WTC11 (cell line): Measurements from ENCODE around the gene NLGN1. TPM values are rescaled to one million over a fixed set of nuclear protein-coding genes. Genes with fewer than 3 reads are reported as not detected.

Source experiments
- ATAC-seq: fragments of 200-7000 bp; cut with Tn5 transposase; 2 replicates; pipeline ENCODE4 v1.10.0; 2021; ENCODE audit warnings: mild to moderate bottlenecking, moderate library complexity
- CTCF ChIA-PET: fragments of 300-600 bp; sonication (Branson Sonifier 250); formaldehyde crosslinking; loops from one replicate; lab custom pipeline; 2021; ENCODE audit warnings: antibody characterized with exemption; lab: Charles Lee
- POLR2A ChIA-PET: fragments of 350-600 bp; sonication (Branson Sonifier 250); formaldehyde crosslinking; loops from one replicate; lab custom pipeline; 2021; ENCODE audit warnings: antibody characterized with exemption; lab: Charles Lee
- DNase-seq: peaks from one replicate; pipeline ENCODE4 v3.0.0; 2021; ENCODE audit warnings: low spot score
- H3K27ac Mint-ChIP-seq: 2 replicates; pipeline ENCODE4 v1.8.0; 2021; ENCODE audit warnings: mixed read lengths
- H3K27me3 Mint-ChIP-seq: 2 replicates; pipeline ENCODE4 v1.8.0; 2021; ENCODE audit warnings: low read depth, mild to moderate bottlenecking, moderate library complexity, mixed read lengths
- H3K36me3 Mint-ChIP-seq: 2 replicates; pipeline ENCODE4 v1.8.0; 2021; ENCODE audit warnings: mixed read lengths
- H3K4me1 Mint-ChIP-seq: 2 replicates; pipeline ENCODE4 v1.8.0; 2022; ENCODE audit warnings: mixed read lengths
- H3K4me3 Mint-ChIP-seq: 2 replicates; pipeline ENCODE4 v1.8.0; 2021; ENCODE audit warnings: mild to moderate bottlenecking, moderate library complexity, mixed read lengths
- H3K9me3 Mint-ChIP-seq: 2 replicates; pipeline ENCODE4 v1.8.0; 2021; ENCODE audit warnings: mixed read lengths
- ATF2 ChIP-seq: sonication (generic); formaldehyde crosslinking; IDR thresholded peaks from 2 replicates; pipeline ENCODE4 v1.8.1; 2022; ENCODE audit warnings: low read depth, missing genetic modification reagents, borderline replicate concordance
- CREB1 ChIP-seq: sonication (generic); formaldehyde crosslinking; IDR thresholded peaks from 2 replicates; pipeline ENCODE4 v1.8.0; 2023; ENCODE audit warnings: mild to moderate bottlenecking, missing genetic modification reagents
- CREM ChIP-seq: sonication (generic); formaldehyde crosslinking; IDR thresholded peaks from 2 replicates; pipeline ENCODE4 v1.8.1; 2022; ENCODE audit warnings: mild to moderate bottlenecking, missing genetic modification reagents, moderate library complexity
- ETV6 ChIP-seq: sonication (generic); formaldehyde crosslinking; IDR thresholded peaks from 2 replicates; pipeline ENCODE4 v1.8.1; 2022; ENCODE audit warnings: mild to moderate bottlenecking, missing genetic modification reagents
- JUN ChIP-seq: sonication (generic); formaldehyde crosslinking; IDR thresholded peaks from 2 replicates; pipeline ENCODE4 v1.8.0; 2023; ENCODE audit warnings: mild to moderate bottlenecking, missing genetic modification reagents
- MLX ChIP-seq: sonication (generic); formaldehyde crosslinking; IDR thresholded peaks from 2 replicates; pipeline ENCODE4 v1.8.1; 2023; ENCODE audit warnings: mild to moderate bottlenecking, missing genetic modification reagents, moderate library complexity
- NFE2L1 ChIP-seq: sonication (generic); formaldehyde crosslinking; IDR thresholded peaks from 2 replicates; pipeline ENCODE4 v1.8.1; 2023; ENCODE audit warnings: missing genetic modification reagents
- NR1H2 ChIP-seq: sonication (generic); formaldehyde crosslinking; IDR thresholded peaks from 2 replicates; pipeline ENCODE4 v1.9.0; 2021; ENCODE audit warnings: mild to moderate bottlenecking, moderate library complexity, missing genetic modification reagents
- NR3C1 ChIP-seq: sonication (generic); formaldehyde crosslinking; conservative IDR thresholded peaks from 2 replicates; pipeline ENCODE4 v1.8.1; 2023; ENCODE audit warnings: low read depth, mild to moderate bottlenecking, missing genetic modification reagents
- SMAD4 ChIP-seq: sonication (generic); formaldehyde crosslinking; IDR thresholded peaks from 2 replicates; pipeline ENCODE4 v1.8.0; 2022; ENCODE audit warnings: mild to moderate bottlenecking, missing genetic modification reagents
- ZNF138 ChIP-seq: sonication (generic); formaldehyde crosslinking; conservative IDR thresholded peaks from 2 replicates; pipeline ENCODE4 v1.8.1; 2022; ENCODE audit warnings: mild to moderate bottlenecking, moderate library complexity, missing genetic modification reagents
- ZNF232 ChIP-seq: sonication (generic); formaldehyde crosslinking; IDR thresholded peaks from 2 replicates; pipeline ENCODE4 v1.8.0; 2022; ENCODE audit warnings: mild to moderate bottlenecking, missing genetic modification reagents
- ZNF263 ChIP-seq: sonication (generic); formaldehyde crosslinking; IDR thresholded peaks from 2 replicates; pipeline ENCODE4 v1.8.1; 2022; ENCODE audit warnings: low read depth, mild to moderate bottlenecking, moderate library complexity, missing genetic modification reagents
- ZNF425 ChIP-seq: fragments of 250-450 bp; sonication (Bioruptor Pico); conservative IDR thresholded peaks from 2 replicates; pipeline ENCODE4 v1.9.0; 2021; ENCODE audit warnings: mild to moderate bottlenecking
- total RNA-seq: library from RNA; stranded (reverse); gene quantifications from 3 replicates; pipeline ENCODE4 v1.2.3, GENCODE V29; 2021
- TF ChIP-seq, protein P1 (sequence below): sonication (generic); formaldehyde crosslinking; IDR thresholded peaks from 2 replicates; pipeline ENCODE4 v1.8.0; 2023; ENCODE audit warnings: missing genetic modification reagents, mild to moderate bottlenecking, borderline replicate concordance
- TF ChIP-seq, protein P2 (sequence below): sonication (generic); formaldehyde crosslinking; IDR thresholded peaks from 2 replicates; pipeline ENCODE4 v1.8.1; 2022; ENCODE audit warnings: mild to moderate bottlenecking, moderate library complexity, missing genetic modification reagents
- TF ChIP-seq, protein P3 (sequence below): fragments of 250-450 bp; sonication (Bioruptor Pico); IDR thresholded peaks from 2 replicates; pipeline ENCODE4 v1.9.0; 2021; ENCODE audit warnings: mild to moderate bottlenecking
- TF ChIP-seq, protein P4 (sequence below): sonication (generic); formaldehyde crosslinking; conservative IDR thresholded peaks from 2 replicates; pipeline ENCODE4 v1.8.1; 2023; ENCODE audit warnings: mild to moderate bottlenecking, low read depth, missing genetic modification reagents, moderate library complexity

Gene NLGN1
- total RNA-seq, 1 experiment from 2014 or later, result 12.4 TPM

- TF ChIP-seq ATF2 (CRISPR knock-in tag), result no peak
Observed at GRCh38 chr3:174100744-174101143, 703.2 kb downstream of the NLGN1 start (continued).

GRCh38 chr3:174101244-174101643 lies 703.7 kb downstream of the NLGN1 start:
- Mint-ChIP-seq H3K36me3 (no peaks in the 10 kb centered on the region), H3K27me3 (no peaks in the 10 kb centered on the region), H3K4me1 (peaks cover 28% of the 10 kb centered on the region), H3K9me3 (no peaks in the 10 kb centered on the region), H3K4me3 (no peak overlapping the region), H3K27ac (peak overlapping the region; percentile 80)
- TF ChIP-seq ZNF138, result no peak
- no peak for TF ChIP-seq JUN
- TF ChIP-seq CREB1 (CRISPR knock-in tag), result no peak
- TF ChIP-seq SMAD4, result no peak
- TF ChIP-seq, protein P1, sequence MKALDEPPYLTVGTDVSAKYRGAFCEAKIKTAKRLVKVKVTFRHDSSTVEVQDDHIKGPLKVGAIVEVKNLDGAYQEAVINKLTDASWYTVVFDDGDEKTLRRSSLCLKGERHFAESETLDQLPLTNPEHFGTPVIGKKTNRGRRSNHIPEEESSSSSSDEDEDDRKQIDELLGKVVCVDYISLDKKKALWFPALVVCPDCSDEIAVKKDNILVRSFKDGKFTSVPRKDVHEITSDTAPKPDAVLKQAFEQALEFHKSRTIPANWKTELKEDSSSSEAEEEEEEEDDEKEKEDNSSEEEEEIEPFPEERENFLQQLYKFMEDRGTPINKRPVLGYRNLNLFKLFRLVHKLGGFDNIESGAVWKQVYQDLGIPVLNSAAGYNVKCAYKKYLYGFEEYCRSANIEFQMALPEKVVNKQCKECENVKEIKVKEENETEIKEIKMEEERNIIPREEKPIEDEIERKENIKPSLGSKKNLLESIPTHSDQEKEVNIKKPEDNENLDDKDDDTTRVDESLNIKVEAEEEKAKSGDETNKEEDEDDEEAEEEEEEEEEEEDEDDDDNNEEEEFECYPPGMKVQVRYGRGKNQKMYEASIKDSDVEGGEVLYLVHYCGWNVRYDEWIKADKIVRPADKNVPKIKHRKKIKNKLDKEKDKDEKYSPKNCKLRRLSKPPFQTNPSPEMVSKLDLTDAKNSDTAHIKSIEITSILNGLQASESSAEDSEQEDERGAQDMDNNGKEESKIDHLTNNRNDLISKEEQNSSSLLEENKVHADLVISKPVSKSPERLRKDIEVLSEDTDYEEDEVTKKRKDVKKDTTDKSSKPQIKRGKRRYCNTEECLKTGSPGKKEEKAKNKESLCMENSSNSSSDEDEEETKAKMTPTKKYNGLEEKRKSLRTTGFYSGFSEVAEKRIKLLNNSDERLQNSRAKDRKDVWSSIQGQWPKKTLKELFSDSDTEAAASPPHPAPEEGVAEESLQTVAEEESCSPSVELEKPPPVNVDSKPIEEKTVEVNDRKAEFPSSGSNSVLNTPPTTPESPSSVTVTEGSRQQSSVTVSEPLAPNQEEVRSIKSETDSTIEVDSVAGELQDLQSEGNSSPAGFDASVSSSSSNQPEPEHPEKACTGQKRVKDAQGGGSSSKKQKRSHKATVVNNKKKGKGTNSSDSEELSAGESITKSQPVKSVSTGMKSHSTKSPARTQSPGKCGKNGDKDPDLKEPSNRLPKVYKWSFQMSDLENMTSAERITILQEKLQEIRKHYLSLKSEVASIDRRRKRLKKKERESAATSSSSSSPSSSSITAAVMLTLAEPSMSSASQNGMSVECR (CRISPR knock-in tag), result no peak
- TF ChIP-seq ZNF263 (CRISPR knock-in tag), result no peak
- no peak for TF ChIP-seq CREM
- no peak for TF ChIP-seq NR1H2 (CRISPR knock-in tag)
- TF ChIP-seq NR3C1 (CRISPR knock-in tag), result no peak
- no peak for TF ChIP-seq ZNF232 (CRISPR knock-in tag)
- TF ChIP-seq, protein P2, sequence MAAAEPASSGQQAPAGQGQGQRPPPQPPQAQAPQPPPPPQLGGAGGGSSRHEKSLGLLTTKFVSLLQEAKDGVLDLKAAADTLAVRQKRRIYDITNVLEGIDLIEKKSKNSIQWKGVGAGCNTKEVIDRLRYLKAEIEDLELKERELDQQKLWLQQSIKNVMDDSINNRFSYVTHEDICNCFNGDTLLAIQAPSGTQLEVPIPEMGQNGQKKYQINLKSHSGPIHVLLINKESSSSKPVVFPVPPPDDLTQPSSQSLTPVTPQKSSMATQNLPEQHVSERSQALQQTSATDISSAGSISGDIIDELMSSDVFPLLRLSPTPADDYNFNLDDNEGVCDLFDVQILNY (CRISPR knock-in tag), result no peak
- TF ChIP-seq, protein P3, sequence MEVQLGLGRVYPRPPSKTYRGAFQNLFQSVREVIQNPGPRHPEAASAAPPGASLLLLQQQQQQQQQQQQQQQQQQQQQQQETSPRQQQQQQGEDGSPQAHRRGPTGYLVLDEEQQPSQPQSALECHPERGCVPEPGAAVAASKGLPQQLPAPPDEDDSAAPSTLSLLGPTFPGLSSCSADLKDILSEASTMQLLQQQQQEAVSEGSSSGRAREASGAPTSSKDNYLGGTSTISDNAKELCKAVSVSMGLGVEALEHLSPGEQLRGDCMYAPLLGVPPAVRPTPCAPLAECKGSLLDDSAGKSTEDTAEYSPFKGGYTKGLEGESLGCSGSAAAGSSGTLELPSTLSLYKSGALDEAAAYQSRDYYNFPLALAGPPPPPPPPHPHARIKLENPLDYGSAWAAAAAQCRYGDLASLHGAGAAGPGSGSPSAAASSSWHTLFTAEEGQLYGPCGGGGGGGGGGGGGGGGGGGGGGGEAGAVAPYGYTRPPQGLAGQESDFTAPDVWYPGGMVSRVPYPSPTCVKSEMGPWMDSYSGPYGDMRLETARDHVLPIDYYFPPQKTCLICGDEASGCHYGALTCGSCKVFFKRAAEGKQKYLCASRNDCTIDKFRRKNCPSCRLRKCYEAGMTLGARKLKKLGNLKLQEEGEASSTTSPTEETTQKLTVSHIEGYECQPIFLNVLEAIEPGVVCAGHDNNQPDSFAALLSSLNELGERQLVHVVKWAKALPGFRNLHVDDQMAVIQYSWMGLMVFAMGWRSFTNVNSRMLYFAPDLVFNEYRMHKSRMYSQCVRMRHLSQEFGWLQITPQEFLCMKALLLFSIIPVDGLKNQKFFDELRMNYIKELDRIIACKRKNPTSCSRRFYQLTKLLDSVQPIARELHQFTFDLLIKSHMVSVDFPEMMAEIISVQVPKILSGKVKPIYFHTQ (CRISPR knock-in tag), result no peak
- no peak for TF ChIP-seq ETV6 (CRISPR knock-in tag)
- no peak for TF ChIP-seq ZNF425 (CRISPR knock-in tag)
- no peak for TF ChIP-seq NFE2L1 (CRISPR knock-in tag)
- TF ChIP-seq, protein P4, sequence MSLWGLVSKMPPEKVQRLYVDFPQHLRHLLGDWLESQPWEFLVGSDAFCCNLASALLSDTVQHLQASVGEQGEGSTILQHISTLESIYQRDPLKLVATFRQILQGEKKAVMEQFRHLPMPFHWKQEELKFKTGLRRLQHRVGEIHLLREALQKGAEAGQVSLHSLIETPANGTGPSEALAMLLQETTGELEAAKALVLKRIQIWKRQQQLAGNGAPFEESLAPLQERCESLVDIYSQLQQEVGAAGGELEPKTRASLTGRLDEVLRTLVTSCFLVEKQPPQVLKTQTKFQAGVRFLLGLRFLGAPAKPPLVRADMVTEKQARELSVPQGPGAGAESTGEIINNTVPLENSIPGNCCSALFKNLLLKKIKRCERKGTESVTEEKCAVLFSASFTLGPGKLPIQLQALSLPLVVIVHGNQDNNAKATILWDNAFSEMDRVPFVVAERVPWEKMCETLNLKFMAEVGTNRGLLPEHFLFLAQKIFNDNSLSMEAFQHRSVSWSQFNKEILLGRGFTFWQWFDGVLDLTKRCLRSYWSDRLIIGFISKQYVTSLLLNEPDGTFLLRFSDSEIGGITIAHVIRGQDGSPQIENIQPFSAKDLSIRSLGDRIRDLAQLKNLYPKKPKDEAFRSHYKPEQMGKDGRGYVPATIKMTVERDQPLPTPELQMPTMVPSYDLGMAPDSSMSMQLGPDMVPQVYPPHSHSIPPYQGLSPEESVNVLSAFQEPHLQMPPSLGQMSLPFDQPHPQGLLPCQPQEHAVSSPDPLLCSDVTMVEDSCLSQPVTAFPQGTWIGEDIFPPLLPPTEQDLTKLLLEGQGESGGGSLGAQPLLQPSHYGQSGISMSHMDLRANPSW, result no peak
- TF ChIP-seq MLX (CRISPR knock-in tag), result no peak
- ChIA-PET POLR2A (no interaction called here), CTCF (no interaction called here)
- DNase-seq (no peak), ATAC-seq (no peak)
